Muscle layer of colon (tissue), 2 donors: ENCODE data around the gene RNF40.

Experiments used
- H3K27ac ChIP-seq: one replicate; pipeline ENCODE4 v1.7.0; 2013; ENCODE audit warnings: low read depth, mild to moderate bottlenecking, low read length, moderate library complexity
- H3K27me3 ChIP-seq, 2 donors: one replicate each; pipeline ENCODE4 v1.7.0; 2013; ENCODE audit warnings: low read length in 2 of 2, mild to moderate bottlenecking in 2 of 2; ENCODE audit not compliant: insufficient read depth in 2 of 2, control insufficient read depth in 1 of 2
- H3K36me3 ChIP-seq: one replicate; pipeline ENCODE4 v1.7.0; 2013; ENCODE audit warnings: mild to moderate bottlenecking, low read length; ENCODE audit not compliant: insufficient read depth
- H3K4me1 ChIP-seq: one replicate; pipeline ENCODE4 v1.7.0; 2013; ENCODE audit warnings: mild to moderate bottlenecking, low read length; ENCODE audit not compliant: insufficient read depth
- H3K4me3 ChIP-seq, 2 donors: one replicate each; pipeline ENCODE4 v1.7.0; 2013; ENCODE audit warnings: low read length in 2 of 2, low read depth in 1 of 2, mild to moderate bottlenecking in 1 of 2, moderate library complexity in 1 of 2
- H3K9ac ChIP-seq: one replicate; pipeline ENCODE4 v1.7.0; 2013; ENCODE audit warnings: low read length
- H3K9me3 ChIP-seq: one replicate; pipeline ENCODE4 v1.7.0; 2013; ENCODE audit warnings: mild to moderate bottlenecking, low read length
- donor health status: abdominal sarcoma.
- donor health status: Adenocarcinoma of cecum.

RNF40 gene

DNA sequence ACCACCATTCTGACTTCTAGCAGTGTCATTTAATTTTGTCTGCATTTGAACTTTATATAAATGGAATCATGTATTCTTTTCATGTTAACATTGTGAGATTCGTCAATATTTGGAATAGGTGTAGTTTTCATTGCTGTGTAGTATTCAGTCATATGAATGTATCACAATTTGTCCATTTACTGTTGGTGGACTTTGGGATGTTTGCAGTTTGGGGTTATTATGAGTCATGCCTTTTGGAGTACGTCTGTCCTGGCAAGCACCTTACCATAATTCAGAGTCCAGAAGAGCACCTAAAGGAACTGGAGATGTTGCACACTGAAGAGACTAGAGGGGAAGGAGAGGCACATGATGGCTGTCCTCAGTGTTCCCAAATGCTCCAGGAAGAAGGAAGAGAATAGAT is 17.0 kb upstream of the RNF40 start:
- Histone ChIP-seq H3K9ac (no peak overlapping the region), H3K27me3 (no peaks in the 10 kb centered on the region), H3K27ac (no peak overlapping the region), H3K36me3 (peaks cover 17% of the 10 kb centered on the region), H3K9me3 (no peaks in the 10 kb centered on the region), H3K4me1 (peaks cover 26% of the 10 kb centered on the region), H3K4me3 (no peak overlapping the region)

DNA sequence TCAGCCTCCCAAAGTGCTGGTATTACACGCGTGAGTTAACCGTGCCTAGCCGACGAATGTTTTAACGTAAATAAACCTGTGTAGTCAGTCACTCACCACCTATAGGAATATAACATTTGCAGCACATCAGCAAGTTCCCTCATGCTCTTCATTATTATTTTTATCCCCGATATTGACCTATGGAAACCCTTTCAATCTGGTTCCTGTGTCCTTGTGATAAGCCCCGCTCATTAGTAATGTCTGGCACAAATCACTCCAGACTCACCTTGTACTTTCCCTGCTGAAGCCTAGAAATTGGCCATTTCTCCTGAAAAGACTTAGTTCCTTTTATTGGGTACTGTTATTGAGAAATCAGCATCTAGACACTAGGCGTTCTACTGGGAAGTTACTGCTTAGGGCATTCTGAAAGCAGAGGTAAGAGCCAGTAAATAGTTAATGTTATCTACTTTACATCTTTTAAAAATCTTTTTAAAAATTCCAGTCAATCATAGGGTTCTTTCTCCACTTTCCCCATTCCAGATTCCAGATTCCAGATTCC is 15.4 kb upstream of the RNF40 start:
- H3K4me3 ChIP-seq, result no peak overlapping the region
- H3K27me3 ChIP-seq, result no peaks in the 10 kb centered on the region
- no peak overlapping the region for H3K27ac ChIP-seq
- peaks cover 28% of the 10 kb centered on the region for H3K36me3 ChIP-seq
- H3K9me3 ChIP-seq, result no peaks in the 10 kb centered on the region
- H3K4me1 ChIP-seq, result peaks cover 12% of the 10 kb centered on the region
- H3K9ac ChIP-seq, result no peak overlapping the region

DNA sequence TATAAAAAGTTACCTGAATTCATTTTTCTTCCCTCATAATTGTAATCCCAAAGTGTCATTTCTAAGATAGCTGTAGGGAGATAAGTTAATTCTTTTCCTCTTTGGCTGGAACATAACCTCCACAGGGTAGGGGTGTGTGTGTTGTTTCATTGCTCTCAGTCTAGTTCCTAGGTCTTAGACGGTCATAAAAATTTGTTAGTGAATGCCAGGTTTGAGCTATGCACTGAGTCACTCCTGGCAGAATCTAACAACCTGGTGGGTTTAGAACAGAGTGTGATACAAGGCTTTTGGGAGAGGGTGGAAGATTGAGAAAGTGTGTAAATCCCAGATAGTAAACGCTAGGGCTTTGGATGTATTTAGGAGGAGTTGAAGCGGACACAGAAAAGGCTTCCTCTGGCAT is 14.8 kb upstream of the RNF40 start:
- H3K27ac ChIP-seq, result peak overlapping the region; percentile 81
- H3K4me1 ChIP-seq, result peaks cover 7% of the 10 kb centered on the region
- peak overlapping the region; percentile 52 to 98 for H3K4me3 ChIP-seq
- no peaks in the 10 kb centered on the region for H3K9me3 ChIP-seq
- peaks cover 23% of the 10 kb centered on the region for H3K36me3 ChIP-seq
- no peak overlapping the region for H3K9ac ChIP-seq
- H3K27me3 ChIP-seq, result no peaks in the 10 kb centered on the region

- peaks cover 7% of the 10 kb centered on the region for H3K4me1 ChIP-seq
- no peaks in the 10 kb centered on the region for H3K9me3 ChIP-seq
- H3K27me3 ChIP-seq, result no peaks in the 10 kb centered on the region
- no peak within 1 kb of the TSS for H3K9ac ChIP-seq
- peak within 1 kb of the TSS; percentile 71 to 98 for H3K4me3 ChIP-seq
- H3K36me3 ChIP-seq, result peaks cover 21% of the 10 kb centered on the region
- H3K27ac ChIP-seq, result peak within 1 kb of the TSS; percentile 81
Measured at GRCh38 chr16:30747799-30748633, 14.1 kb upstream of the RNF40 start, which contains the start of gene PHKG2. Gene PHKG2 (plus strand): TSS chr16:30748425. CDS start chr16:30748821, 396 bp downstream.

DNA sequence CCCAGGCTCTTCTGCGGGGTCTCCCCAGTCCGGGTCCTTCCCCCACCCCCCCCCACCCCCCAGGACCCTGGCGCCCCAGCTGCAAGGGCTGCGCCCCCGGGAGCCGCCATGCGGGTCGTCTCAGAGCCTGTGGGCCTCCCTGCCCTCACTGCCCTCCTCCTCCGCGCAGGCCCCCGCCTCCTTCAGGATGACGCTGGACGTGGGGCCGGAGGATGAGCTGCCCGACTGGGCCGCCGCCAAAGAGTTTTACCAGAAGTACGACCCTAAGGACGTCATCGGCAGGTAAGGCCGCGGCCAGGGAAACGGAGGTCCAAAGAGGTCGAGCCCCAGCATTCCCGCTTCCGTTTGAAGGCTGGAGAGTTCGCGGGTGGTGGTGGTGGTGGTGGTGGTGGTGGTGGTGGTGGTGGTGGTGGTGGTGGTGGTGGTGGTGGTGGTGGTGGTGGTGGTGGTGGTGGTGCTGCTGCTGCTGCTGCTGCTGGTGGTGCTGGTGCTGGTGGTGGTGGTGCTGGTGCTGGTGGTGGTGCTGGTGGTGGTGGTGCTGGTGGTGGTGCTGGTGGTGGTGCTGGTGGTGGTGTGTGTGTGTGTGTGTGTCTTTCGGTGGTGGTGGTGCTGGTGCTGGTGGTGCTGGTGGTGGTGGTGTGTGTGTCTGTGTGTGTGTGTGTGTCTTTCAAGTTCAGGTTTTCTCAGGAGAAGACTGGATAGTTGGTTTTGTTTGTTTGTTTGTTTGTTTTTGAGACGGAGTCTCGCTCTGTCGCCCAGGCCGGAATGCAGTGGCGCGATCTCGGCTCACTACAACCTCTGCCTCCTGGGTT is 13.3 kb upstream of the RNF40 start:
- Histone ChIP-seq H3K9me3 (no peaks in the 10 kb centered on the region), H3K9ac (no peak overlapping the region), H3K27ac (peak overlapping the region; percentile 52), H3K36me3 (peaks cover 25% of the 10 kb centered on the region), H3K4me3 (peak overlapping the region; percentile 71 to 98), H3K27me3 (no peaks in the 10 kb centered on the region), H3K4me1 (peaks cover 7% of the 10 kb centered on the region)

DNA sequence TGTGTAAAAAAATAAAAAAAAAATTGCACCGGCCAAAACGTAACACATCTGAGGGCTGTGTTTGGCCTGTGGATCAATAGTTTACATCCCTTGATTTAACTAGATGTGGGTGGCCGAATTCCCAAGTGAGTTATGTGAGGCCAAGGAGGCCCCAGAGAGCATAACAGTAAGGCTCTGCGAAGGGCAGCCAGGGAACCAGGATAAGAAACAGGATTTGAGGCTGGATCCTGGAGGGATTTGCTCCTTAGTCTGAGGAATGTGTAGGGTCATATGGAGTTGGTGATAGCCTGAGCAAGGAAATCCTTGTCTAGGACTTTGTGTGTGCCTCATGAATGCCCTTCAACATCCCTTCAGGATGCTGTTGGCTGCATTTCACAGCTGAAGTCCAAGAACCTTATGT is 11.9 kb upstream of the RNF40 start:
- Histone ChIP-seq H3K4me3 (no peak overlapping the region), H3K9ac (no peak overlapping the region), H3K36me3 (peaks cover 22% of the 10 kb centered on the region), H3K27ac (no peak overlapping the region), H3K4me1 (peaks cover 7% of the 10 kb centered on the region), H3K9me3 (no peaks in the 10 kb centered on the region), H3K27me3 (no peaks in the 10 kb centered on the region)

- Histone ChIP-seq H3K4me3 (no peak overlapping the region), H3K27ac (no peak overlapping the region), H3K36me3 (peaks cover 19% of the 10 kb centered on the region), H3K27me3 (no peaks in the 10 kb centered on the region), H3K9me3 (no peaks in the 10 kb centered on the region), H3K4me1 (peaks cover 7% of the 10 kb centered on the region), H3K9ac (no peak overlapping the region)
Measured at GRCh38 chr16:30750876-30751465, 11.2 kb upstream of the RNF40 start.

- H3K27ac ChIP-seq, result no peak overlapping the region
- no peak overlapping the region for H3K9ac ChIP-seq
- no peak overlapping the region for H3K4me3 ChIP-seq
- no peaks in the 10 kb centered on the region for H3K4me1 ChIP-seq
- peaks cover 19% of the 10 kb centered on the region for H3K36me3 ChIP-seq
- H3K9me3 ChIP-seq, result no peaks in the 10 kb centered on the region
- no peaks in the 10 kb centered on the region for H3K27me3 ChIP-seq
Measured at GRCh38 chr16:30753596-30753995, 8.5 kb upstream of the RNF40 start.

DNA sequence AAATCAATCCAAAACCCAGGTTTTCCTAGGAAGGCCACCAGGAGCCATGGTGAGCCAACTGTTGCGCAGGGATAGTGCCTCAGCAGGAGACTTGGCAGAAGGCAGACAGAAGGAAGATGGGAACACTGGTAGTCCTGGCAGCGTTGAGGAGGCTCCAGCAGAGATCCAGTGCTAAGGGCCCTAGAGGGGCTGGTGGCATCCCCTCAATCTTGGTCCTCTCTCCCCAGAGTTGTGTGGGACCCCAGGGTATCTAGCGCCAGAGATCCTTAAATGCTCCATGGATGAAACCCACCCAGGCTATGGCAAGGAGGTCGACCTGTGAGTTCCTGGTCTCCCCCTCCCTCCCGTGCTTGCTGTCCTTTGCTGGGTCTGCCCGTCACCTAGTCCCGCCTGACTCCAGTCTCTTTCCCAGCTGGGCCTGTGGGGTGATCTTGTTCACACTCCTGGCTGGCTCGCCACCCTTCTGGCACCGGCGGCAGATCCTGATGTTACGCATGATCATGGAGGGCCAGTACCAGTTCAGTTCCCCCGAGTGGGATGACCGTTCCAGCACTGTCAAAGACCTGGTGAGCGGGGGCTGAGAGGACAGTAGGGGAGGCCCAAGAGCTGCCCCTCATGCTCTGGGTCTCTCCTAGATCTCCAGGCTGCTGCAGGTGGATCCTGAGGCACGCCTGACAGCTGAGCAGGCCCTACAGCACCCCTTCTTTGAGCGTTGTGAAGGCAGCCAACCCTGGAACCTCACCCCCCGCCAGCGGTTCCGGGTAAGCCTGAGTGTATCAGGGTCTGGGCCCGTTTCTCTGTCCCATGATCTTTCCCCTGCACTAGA is 6.0 kb upstream of the RNF40 start:
- H3K9me3 ChIP-seq, result no peaks in the 10 kb centered on the region
- H3K4me1 ChIP-seq, result peaks cover 5% of the 10 kb centered on the region
- no peak overlapping the region for H3K9ac ChIP-seq
- peaks cover 11% of the 10 kb centered on the region for H3K36me3 ChIP-seq
- H3K27me3 ChIP-seq, result no peaks in the 10 kb centered on the region
- H3K27ac ChIP-seq, result no peak overlapping the region
- no peak overlapping the region for H3K4me3 ChIP-seq

DNA sequence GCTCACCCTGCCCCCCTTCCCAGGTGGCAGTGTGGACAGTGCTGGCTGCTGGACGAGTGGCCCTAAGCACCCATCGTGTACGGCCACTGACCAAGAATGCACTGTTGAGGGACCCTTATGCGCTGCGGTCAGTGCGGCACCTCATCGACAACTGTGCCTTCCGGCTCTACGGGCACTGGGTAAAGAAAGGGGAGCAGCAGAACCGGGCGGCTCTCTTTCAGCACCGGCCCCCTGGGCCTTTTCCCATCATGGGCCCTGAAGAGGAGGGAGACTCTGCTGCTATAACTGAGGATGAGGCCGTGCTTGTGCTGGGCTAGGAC is 5.4 kb upstream of the RNF40 start:
- no peak overlapping the region for H3K4me3 ChIP-seq
- no peak overlapping the region for H3K9ac ChIP-seq
- H3K27me3 ChIP-seq, result no peaks in the 10 kb centered on the region
- H3K27ac ChIP-seq, result no peak overlapping the region
- H3K4me1 ChIP-seq, result peaks cover 6% of the 10 kb centered on the region
- H3K9me3 ChIP-seq, result no peaks in the 10 kb centered on the region
- peaks cover 5% of the 10 kb centered on the region for H3K36me3 ChIP-seq
